ENCODE measurements around the gene MBTD1.

GRCh38 chr17:51197754-51198153 lies 62.1 kb downstream of the MBTD1 start:
- no peak for TF ChIP-seq POLR2A (IDR thresholded peaks at IDR 0.05)
- no peak for TF ChIP-seq CTCF (IDR thresholded peaks at IDR 0.05)
